Aorta (tissue), 5 donors: ENCODE data around the gene AP3D1. TPM values are rescaled to one million over a fixed set of nuclear protein-coding genes. Genes with fewer than 3 reads are reported as not detected.
"Not testable (repeated sequence)": the region's sequence is repeated elsewhere in the genome, so short reads cannot be mapped to it uniquely, and the experiment has no call there.

ENCODE experiments used
- ATAC-seq: fragments of 200-7000 bp; cut with Tn5 transposase; one replicate; pipeline ENCODE4 v1.9.1; 2022; ENCODE audit warnings: moderate library complexity; ENCODE audit not compliant: low FRiP score
- DNase-seq, 2 donors: peaks; one replicate each; pipeline ENCODE4 v3.0.0-alpha.2; 2020
- H3K27ac ChIP-seq, 2 donors: one replicate each; pipeline ENCODE4 v1.5.1; 2013; ENCODE audit warnings: low read length in 2 of 2, mild to moderate bottlenecking in 2 of 2, moderate library complexity in 2 of 2, control low read depth in 1 of 2, inconsistent platforms in 1 of 2, low read depth in 1 of 2
- H3K27me3 ChIP-seq, 2 donors: one replicate each; pipeline ENCODE4 v1.6.1; 2013; ENCODE audit warnings: control low read depth in 1 of 2, low read length in 1 of 2, mild to moderate bottlenecking in 1 of 2, moderate library complexity in 1 of 2; ENCODE audit not compliant: insufficient read depth in 2 of 2, control insufficient read depth in 1 of 2
- H3K36me3 ChIP-seq, 2 donors: one replicate each; pipeline ENCODE4 v1.6.1; 2013; ENCODE audit warnings: control low read depth in 1 of 2, low read length in 1 of 2, mild to moderate bottlenecking in 1 of 2; ENCODE audit not compliant: insufficient read depth in 2 of 2, control insufficient read depth in 1 of 2
- H3K4me1 ChIP-seq, 2 donors: one replicate each; pipeline ENCODE4 v1.6.1; 2013; ENCODE audit warnings: low read length in 2 of 2, control low read depth in 1 of 2, mild to moderate bottlenecking in 1 of 2, moderate library complexity in 1 of 2; ENCODE audit not compliant: insufficient read depth in 2 of 2, control insufficient read depth in 1 of 2
- H3K4me3 ChIP-seq, 2 donors: one replicate each; pipeline ENCODE4 v1.5.1; 2013; ENCODE audit warnings: low read length in 2 of 2, control low read depth in 1 of 2, mild to moderate bottlenecking in 1 of 2
- H3K9me3 ChIP-seq: one replicate; pipeline ENCODE4 v1.6.1; 2013; ENCODE audit warnings: mild to moderate bottlenecking, low read length; ENCODE audit not compliant: control insufficient read depth
- WGBS, 2 donors: extraction: QIAGEN DNeasy Blood & Tissue Kit; methylation state at CpG; one replicate each; pipeline ENCODE4 v1.1.7; 2013; 5-methylcytosine and 5-hydroxymethylcytosine counted together
- intact Hi-C, 2 donors: fragments of 100-400 bp; cut with DNase I; formaldehyde crosslinking; loops; one replicate each; pipeline versions ENCODE4 v1.14.2 to v1.15.0; 2022
- polyA plus RNA-seq, 2 donors: library from polyadenylated mRNA; stranded (reverse); fragments of 200-250 nt; gene quantifications; one replicate each; pipeline ENCODE4 v1.2.3, GENCODE V29; 2013
- total RNA-seq, 2 donors: library from RNA; stranded (reverse); fragmentation: NEBNext Ultra II Directional; extraction: Animal tissue kit (Norgen Biotek cat#: 25700); gene quantifications; one replicate each; pipeline ENCODE4 v1.2.1, GENCODE V29; 2021
- donor health status: healthy with polysubstance abuse.
- donor health status: Bipolar disorder and iron deficiency.
- donor health status: DM: no; HTN: no; CAD: no.
- donor health status: DM: no; HTN: no; CAD: no.
- donor health status: DM: yes; HTN: yes; CAD: no.

AP3D1 gene
- total and polyA plus RNA-seq, 4 donors, result 31.7 to 84.3 (median 68.3) TPM

DNA sequence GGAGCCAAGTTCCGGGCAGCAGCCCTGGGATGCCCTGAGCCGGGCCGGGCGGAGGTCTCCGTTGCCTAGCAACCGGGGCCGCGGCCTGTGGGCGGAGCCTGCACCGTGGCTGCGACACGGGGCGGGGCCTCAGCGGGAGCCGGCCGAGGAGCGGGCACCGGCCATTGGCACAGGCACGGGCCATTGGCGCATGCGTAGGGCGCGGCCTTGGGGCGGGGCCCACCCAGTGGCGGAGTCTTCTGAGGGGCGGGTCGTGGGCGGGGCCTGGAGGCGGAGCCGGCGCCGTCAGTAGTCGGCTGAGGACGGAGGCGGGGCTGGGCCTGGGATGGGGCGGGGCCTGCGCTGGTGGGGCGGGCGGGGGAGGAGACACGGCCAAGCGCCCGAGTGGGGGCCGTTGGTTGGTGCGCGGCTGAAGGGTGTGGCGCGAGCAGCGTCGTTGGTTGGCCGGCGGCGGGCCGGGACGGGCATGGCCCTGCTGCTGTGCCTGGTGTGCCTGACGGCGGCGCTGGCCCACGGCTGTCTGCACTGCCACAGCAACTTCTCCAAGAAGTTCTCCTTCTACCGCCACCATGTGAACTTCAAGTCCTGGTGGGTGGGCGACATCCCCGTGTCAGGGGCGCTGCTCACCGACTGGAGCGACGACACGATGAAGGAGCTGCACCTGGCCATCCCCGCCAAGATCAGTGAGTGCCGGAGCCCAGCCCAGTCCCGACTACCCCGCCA lies 54.7 kb downstream of the AP3D1 start, which contains the start of gene IZUMO4:
Gene IZUMO4 (plus strand): TSS at position 436 of the 723 bp plus-strand sequence. CDS start 31 bp downstream, at position 467.
- ATAC-seq (peak; percentile 95), DNase-seq (peak; percentile 99 to 100)
- Histone ChIP-seq H3K27me3 (no peaks in the 10 kb centered on the region), H3K4me1 (no peaks in the 10 kb centered on the region), H3K27ac (peak within 1 kb of the TSS in 1 of 2 donors; percentile 55), H3K9me3 (no peaks in the 10 kb centered on the region), H3K4me3 (peak within 1 kb of the TSS; percentile 37 to 44), H3K36me3 (peaks cover 0 to 3% of the 10 kb centered on the region in 2 donors)
- WGBS, 2 donors, result 0 to 1% methylated on average over 49 to 70 of the region's 70 CpGs
- intact Hi-C loops, result loop anchor here in 1 of 2 donors (5.0 kb wide), 1 partner anchor 56 kb away; the partner anchor contains the start of gene AP3D1

DNA sequence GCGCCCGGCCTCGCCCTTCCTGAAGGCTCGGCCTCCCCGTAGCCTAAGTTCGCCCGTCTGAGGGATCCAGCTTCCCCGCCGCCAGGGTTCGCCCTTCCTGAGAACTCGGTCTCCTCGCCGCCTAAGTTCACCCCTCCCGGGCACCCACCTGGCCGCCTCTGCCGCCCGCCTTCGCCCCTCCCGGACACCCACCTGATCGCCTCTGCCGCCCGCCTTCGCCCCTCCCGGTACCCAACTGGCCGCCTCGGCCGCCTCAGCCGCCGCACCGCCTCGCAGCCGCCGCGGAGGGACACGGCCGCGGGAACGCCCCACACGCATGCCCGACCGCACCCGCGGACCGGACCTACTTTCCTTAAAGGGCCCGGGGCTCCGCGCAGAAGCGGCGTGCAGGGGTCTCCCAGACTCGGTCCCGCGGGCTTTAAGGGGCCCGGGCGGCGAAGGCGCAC lies 55.3 kb downstream of the AP3D1 start, which contains the start of gene MOB3A:
Gene MOB3A (minus strand): TSS at position 293 of the 446 bp plus-strand sequence. CDS start 17,766 bp downstream, outside the sequence.
- 1% methylated on average over 53 to 56 of the region's 56 CpGs for WGBS, 2 donors
- Histone ChIP-seq H3K36me3 (no peaks in the 10 kb centered on the region), H3K27me3 (no peaks in the 10 kb centered on the region), H3K4me1 (no peaks in the 10 kb centered on the region), H3K27ac (peak within 1 kb of the TSS in 1 of 2 donors; percentile 55), H3K9me3 (no peaks in the 10 kb centered on the region), H3K4me3 (peak within 1 kb of the TSS; percentile 37 to 44)
- ATAC-seq (peak; percentile 89), DNase-seq (peak; percentile 94 to 96)
- intact Hi-C loops, result loop anchor here in 1 of 2 donors (5.0 kb wide), 1 partner anchor 56 kb away; the partner anchor contains the start of gene AP3D1

DNA sequence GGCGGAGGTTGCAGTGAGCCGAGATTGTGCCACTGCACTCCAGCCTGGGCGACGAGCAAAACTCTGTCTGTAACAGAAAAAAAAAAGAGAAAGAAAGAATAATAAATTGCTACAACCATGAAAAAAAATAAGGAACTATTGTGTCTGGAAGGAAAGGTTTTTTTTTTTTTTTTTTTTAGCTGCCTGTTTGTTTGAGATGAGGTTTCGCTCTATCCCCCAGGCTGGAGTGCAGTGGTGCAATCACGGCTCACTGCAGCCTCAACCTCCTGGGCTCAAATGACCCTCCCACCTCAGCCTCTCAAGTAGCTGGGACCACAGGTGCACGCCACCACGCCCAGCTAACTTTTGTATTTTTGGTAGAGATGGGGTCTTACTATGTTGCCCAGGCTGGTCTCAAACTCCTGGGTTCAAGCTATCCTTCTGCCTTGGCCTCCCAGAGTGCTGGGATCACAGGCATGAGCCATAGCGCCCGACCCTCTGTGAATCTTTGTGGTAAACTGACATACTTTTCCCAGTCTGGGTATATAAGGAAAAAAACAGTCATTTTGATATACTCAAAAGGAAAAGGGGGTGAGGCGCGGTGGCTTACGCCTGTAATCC lies 59.3 kb downstream of the AP3D1 start:
- H3K27ac ChIP-seq, H3K27me3 ChIP-seq, ATAC-seq, DNase-seq, H3K4me1 ChIP-seq, H3K9me3 ChIP-seq, intact Hi-C loops, H3K36me3 ChIP-seq, H3K4me3 ChIP-seq: not testable (repeated sequence)
- WGBS, 2 donors, result 92 to 94% methylated on average over 13 of the region's 13 CpGs

DNA sequence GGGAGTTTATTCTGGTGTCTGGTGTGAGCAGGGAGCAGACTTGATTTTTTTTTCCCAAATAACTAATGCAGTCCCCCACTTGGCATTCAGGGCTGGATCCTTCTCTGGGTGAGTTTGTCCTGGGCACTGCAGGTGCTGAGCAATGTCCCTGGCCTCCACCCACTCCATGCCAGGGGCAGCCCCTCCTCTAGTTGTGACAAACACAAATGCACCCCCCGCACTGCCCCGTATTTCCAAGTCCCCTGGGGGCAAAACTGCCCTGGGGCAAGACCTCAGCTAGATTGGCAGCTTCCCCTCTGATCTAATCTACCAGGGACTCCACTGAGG lies 61.7 kb downstream of the AP3D1 start:
- Histone ChIP-seq H3K9me3 (no peaks in the 10 kb centered on the region), H3K36me3 (no peaks in the 10 kb centered on the region), H3K27ac (no peak overlapping the region), H3K4me1 (no peaks in the 10 kb centered on the region), H3K4me3 (no peak overlapping the region), H3K27me3 (no peaks in the 10 kb centered on the region)
- DNase-seq, result no peak
- no peak for ATAC-seq
- intact Hi-C loops, result no loop called here
- 26 to 52% methylated on average over 2 of the region's 2 CpGs for WGBS, 2 donors

DNA sequence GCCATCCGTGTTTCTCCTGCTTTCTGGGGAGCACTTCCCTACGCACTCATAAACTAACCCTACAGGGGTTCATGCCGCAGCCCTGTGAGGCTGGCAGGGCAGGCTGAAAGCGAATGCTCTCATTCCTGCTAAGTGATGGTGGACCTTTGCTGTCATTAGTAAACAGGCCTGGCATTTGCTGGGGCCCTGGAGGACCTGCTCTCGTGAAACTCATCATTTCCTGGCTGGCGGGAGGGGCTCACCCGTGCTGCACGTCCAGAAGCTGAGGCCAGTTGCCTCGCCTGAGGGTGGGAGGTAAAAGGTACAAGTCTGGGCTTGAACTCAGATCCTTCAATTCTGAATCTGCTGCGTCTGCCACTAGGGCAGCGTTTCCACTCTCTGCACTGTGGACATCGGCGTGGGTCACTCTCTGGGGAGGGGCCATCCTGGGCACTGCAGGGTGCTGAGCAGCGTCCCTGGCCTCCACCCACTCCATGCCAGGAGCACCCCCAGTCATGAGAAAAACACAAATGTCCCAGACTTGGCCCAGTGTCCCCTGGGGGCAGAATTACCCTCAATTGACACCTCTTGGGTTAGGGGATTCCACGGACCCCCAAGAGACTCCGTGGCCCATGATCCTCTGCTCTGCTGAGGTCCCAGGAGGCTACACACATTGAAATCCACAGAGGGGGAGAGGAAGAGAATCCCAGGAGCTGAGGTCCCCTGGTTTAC lies 62.2 kb downstream of the AP3D1 start:
- intact Hi-C loops, result no loop called here
- no peak for ATAC-seq
- no peaks in the 10 kb centered on the region for H3K27me3 ChIP-seq
- 80 to 83% methylated on average over 16 of the region's 16 CpGs for WGBS, 2 donors
- H3K9me3 ChIP-seq, result no peaks in the 10 kb centered on the region
- H3K36me3 ChIP-seq, result no peaks in the 10 kb centered on the region
- H3K27ac ChIP-seq, result no peak overlapping the region
- no peak overlapping the region for H3K4me3 ChIP-seq
- peak in 1 of 2 donors; percentile 49 for DNase-seq
- H3K4me1 ChIP-seq, result no peaks in the 10 kb centered on the region

DNA sequence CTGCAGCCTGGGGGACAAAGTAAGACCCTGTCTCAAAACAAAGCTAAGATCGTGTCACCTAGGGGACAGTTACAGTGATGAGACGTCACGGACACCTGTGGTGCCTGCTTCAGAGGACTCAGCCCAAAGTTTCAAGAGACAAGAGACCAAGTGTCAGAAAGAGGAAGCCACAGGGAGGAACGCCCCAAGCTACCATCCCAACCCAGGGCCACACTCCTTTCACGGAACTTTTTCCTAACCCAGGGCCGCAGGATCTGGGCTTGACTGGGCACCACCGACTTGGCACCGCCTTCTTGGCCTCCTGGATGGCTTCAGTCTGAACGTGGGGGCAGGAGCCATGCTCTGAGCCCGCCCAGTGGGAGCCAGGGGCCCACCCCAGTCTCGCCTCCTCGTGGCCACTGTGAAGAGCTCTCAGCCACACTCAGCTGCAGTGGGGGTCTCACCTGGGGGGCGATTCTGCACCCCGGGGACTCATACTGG lies 63.7 kb downstream of the AP3D1 start:
- ATAC-seq, result no peak
- DNase-seq, result no peak
- no peak overlapping the region for H3K27ac ChIP-seq
- no peaks in the 10 kb centered on the region for H3K9me3 ChIP-seq
- no peaks in the 10 kb centered on the region for H3K4me1 ChIP-seq
- intact Hi-C loops, result no loop called here
- H3K4me3 ChIP-seq, result no peak overlapping the region
- no peaks in the 10 kb centered on the region for H3K27me3 ChIP-seq
- 76 to 78% methylated on average over 14 of the region's 14 CpGs for WGBS, 2 donors
- no peaks in the 10 kb centered on the region for H3K36me3 ChIP-seq

DNA sequence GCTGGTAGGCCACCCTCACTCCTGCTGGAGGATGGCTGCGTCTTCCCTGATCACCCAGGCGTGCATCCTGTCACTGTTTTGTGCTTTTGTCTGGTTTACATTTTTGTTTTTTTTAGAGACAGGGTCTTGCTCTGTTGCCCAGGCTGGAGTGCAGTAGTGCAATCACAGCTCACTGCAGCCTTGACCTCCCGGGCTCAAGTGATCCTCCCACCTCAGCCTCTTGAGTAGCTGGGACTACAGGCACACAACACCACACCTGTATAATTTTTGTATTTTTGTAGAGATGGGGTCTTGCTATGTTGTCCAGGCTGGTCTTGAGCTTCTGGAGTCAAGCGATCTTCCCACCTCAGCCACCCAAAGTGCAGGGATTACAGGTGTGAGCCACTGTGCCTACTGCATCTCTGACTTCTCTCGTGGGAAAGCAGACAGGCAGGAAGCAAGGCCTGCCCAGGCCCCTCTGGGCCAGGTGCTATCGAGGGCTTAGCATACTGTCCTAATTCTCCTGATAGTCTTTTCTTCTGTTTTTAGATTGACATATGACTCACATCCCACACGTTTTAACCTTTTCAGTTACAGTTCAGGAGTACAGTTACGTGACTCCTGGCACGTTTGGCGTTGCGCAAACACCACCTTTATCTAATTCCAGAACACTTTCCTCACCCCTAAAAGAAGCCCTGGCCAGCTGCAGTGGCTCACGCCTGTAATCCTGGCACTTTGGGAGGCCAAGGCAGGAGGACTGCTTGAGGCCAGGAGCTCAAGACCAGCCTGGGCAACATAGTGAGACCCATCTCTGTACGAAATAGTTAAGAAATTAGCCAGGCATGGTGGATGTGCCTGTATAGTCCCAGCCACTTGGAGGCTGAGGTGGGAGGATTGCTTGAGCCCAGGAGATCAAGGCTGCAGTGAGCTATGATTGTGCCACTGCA lies 64.4 kb downstream of the AP3D1 start:
- intact Hi-C loops, ATAC-seq, H3K27me3 ChIP-seq, DNase-seq, H3K9me3 ChIP-seq, H3K27ac ChIP-seq, H3K4me1 ChIP-seq, H3K36me3 ChIP-seq, H3K4me3 ChIP-seq: not testable (repeated sequence)
- WGBS, 2 donors, result 78 to 80% methylated on average over 13 of the region's 13 CpGs
